Vagina (tissue), 2 donors: ENCODE results near the gene EDN1.

Experiments used
- POLR2A ChIP-seq, 2 donors: fragments of 450-650 bp; IDR thresholded peaks; one replicate each; pipeline ENCODE4 v1.6.1; 2017; ENCODE audit warnings: antibody characterized with exemption in 2 of 2, mild to moderate bottlenecking in 2 of 2, moderate library complexity in 2 of 2
- POLR2AphosphoS5 ChIP-seq, 2 donors: sonication (generic); formaldehyde crosslinking; IDR thresholded peaks; one replicate each; pipeline ENCODE4 v1.9.0; 2017; ENCODE audit warnings: antibody characterized with exemption in 2 of 2, mild to moderate bottlenecking in 2 of 2, low read depth in 1 of 2; ENCODE audit not compliant: insufficient read depth in 1 of 2
- TF ChIP-seq, protein P1 (sequence below), 3 experiments: fragments of 450-650 bp in 2 of 3; fragments of 200-600 bp in 1 of 3; sonication (generic) in 1 of 3; IDR thresholded peaks; one replicate each; pipeline ENCODE4 v1.5.1; 2017 to 2019; ENCODE audit warnings: antibody characterized with exemption in 3 of 3, mild to moderate bottlenecking in 2 of 3, moderate library complexity in 2 of 3

DNA sequence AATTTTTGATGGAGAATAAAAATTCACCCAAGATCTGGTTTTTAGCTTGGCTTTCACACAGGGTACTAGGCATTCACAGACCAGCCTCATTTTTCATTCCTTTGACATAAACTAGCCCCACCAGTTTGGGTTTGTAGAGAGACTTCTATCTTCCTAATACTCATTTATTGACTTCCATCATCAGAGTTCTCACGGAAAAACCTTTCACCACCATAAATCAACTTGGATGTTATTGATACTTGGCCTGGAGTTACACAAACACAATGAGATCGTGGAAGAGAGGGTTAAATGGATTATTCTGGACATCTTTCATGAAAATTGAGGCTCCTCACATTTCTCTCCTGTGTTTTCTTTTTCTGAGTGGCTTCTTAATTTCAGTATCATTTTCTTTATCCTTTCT lies 26.8 kb upstream of the EDN1 start:
- TF ChIP-seq POLR2A (IDR thresholded peaks at IDR 0.05) (no peak), POLR2AphosphoS5 (IDR thresholded peaks at IDR 0.05; ENCODE audit: insufficient read depth in 1 of 2, low read depth in 1 of 2) (no peak)
- TF ChIP-seq, protein P1, sequence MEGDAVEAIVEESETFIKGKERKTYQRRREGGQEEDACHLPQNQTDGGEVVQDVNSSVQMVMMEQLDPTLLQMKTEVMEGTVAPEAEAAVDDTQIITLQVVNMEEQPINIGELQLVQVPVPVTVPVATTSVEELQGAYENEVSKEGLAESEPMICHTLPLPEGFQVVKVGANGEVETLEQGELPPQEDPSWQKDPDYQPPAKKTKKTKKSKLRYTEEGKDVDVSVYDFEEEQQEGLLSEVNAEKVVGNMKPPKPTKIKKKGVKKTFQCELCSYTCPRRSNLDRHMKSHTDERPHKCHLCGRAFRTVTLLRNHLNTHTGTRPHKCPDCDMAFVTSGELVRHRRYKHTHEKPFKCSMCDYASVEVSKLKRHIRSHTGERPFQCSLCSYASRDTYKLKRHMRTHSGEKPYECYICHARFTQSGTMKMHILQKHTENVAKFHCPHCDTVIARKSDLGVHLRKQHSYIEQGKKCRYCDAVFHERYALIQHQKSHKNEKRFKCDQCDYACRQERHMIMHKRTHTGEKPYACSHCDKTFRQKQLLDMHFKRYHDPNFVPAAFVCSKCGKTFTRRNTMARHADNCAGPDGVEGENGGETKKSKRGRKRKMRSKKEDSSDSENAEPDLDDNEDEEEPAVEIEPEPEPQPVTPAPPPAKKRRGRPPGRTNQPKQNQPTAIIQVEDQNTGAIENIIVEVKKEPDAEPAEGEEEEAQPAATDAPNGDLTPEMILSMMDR (IDR thresholded peaks at IDR 0.05) = no peak
